Activated T-cell treated with anti-CD3 and anti-CD28 coated beads, Interleukin-2, amount 50 U/mL, for 24 hours (primary cell): ENCODE data around the gene ANGEL1.

Experiments
- DNase-seq: peaks from one replicate; pipeline ENCODE4 v3.0.0-alpha.2; 2020
- H3K27ac Mint-ChIP-seq: 2 replicates; pipeline ENCODE4 v1.8.0; 2020; ENCODE audit warnings: mild to moderate bottlenecking, mixed read lengths
- H3K27me3 Mint-ChIP-seq: 2 replicates; pipeline ENCODE4 v1.8.0; 2020; ENCODE audit warnings: mixed read lengths
- H3K36me3 Mint-ChIP-seq: 2 replicates; pipeline ENCODE4 v1.8.0; 2020; ENCODE audit warnings: low read depth, mixed read lengths
- H3K4me1 Mint-ChIP-seq: 2 replicates; pipeline ENCODE4 v1.8.0; 2020; ENCODE audit warnings: low read depth, mixed read lengths
- H3K4me3 Mint-ChIP-seq: 2 replicates; pipeline ENCODE4 v1.8.0; 2020; ENCODE audit warnings: mild to moderate bottlenecking, moderate library complexity, mixed read lengths
- H3K9me3 Mint-ChIP-seq: 2 replicates; pipeline ENCODE4 v1.8.0; 2020; ENCODE audit warnings: mixed read lengths

The ANGEL1 gene

DNA sequence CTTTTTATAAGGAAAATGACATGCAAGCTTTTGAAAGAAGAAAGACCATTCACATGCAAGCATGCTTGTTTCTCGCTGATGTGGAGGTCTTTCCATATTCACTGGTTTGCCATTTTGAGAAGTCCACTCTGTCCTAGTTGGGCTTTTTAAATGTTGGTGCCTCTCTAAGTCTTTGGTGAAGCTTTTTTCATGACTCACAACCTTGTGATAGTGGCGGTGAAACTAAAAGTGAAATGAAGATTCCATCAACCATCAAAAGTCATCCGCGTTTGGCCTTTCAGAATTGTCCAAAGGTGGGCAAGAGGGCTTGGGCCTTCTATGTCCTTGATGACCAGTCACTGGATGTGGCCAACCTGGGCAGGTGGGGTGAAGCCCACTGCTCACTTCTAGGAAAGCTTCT lies 17.9 kb upstream of the ANGEL1 start:
- Mint-ChIP-seq H3K4me1 (no peaks in the 10 kb centered on the region), H3K4me3 (no peak overlapping the region), H3K27ac (no peak overlapping the region), H3K36me3 (no peaks in the 10 kb centered on the region), H3K27me3 (peaks cover 4% of the 10 kb centered on the region), H3K9me3 (no peaks in the 10 kb centered on the region)
- DNase-seq, result no peak

GRCh38 chr14:76829650-76830421 lies 17.2 kb upstream of the ANGEL1 start:
- Mint-ChIP-seq H3K27ac (no peak overlapping the region), H3K4me1 (no peaks in the 10 kb centered on the region), H3K27me3 (peaks cover 4% of the 10 kb centered on the region), H3K36me3 (no peaks in the 10 kb centered on the region), H3K9me3 (no peaks in the 10 kb centered on the region), H3K4me3 (no peak overlapping the region)
- DNase-seq, result no peak

DNA sequence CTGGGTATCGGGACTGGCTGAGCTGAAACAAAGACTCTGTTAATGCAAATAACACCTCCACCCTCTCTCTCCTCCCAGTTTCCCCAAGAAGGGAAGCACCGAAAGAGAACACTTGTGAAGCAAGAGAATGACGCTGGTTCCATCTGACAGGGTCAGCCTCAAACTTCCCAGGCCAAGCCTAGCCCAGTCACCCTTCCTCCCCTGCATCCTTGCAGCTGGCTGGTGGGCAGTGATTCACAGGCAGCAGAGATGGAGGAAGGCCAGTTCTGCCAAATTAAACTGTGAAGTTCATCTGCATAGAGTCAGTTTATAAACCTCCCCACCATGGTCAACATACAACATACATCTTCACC lies 16.3 kb upstream of the ANGEL1 start:
- no peak overlapping the region for H3K4me3 Mint-ChIP-seq
- DNase-seq, result no peak

GRCh38 chr14:76828339-76829012 lies 15.8 kb upstream of the ANGEL1 start:
- H3K27ac Mint-ChIP-seq, result no peak overlapping the region
- H3K27me3 Mint-ChIP-seq, result peaks cover 2% of the 10 kb centered on the region
- H3K4me3 Mint-ChIP-seq, result no peak overlapping the region
- H3K4me1 Mint-ChIP-seq, result no peaks in the 10 kb centered on the region
- H3K9me3 Mint-ChIP-seq, result no peaks in the 10 kb centered on the region
- H3K36me3 Mint-ChIP-seq, result no peaks in the 10 kb centered on the region
- no peak for DNase-seq

More for the DNA sequence above, 16.3 kb upstream of the ANGEL1 start:
- Mint-ChIP-seq H3K9me3 (no peaks in the 10 kb centered on the region), H3K27ac (no peak overlapping the region), H3K36me3 (no peaks in the 10 kb centered on the region), H3K4me1 (no peaks in the 10 kb centered on the region), H3K27me3 (peaks cover 4% of the 10 kb centered on the region)

DNA sequence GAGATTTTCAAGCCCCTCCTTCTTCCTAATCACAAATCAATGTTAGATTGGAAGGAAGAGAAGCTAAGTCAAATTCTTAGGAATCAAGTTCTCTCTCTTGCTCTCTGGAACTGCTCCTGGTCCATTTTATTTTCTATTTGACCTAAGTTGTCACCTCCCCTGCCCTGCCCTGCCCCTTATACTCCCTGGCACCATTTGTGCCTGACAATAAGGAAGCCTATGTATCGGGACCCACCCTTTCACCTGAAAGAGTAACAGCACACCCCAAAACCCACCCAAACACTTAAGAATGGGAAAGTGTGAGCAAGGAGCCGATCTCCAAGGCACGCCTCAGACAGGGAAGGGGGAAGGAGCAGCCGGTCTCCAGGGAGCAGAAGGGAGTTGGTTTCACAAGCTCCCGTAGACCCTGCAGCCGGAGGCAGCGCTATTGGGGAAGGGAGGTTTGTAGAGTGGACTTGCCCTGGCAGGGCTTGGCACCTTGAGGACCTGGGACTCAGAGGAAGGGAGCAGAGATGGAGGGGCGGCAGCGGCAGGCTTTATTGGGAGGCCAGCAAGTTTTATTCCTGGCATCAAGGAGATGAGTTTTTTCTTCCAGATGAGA lies 15.1 kb upstream of the ANGEL1 start:
- H3K27ac Mint-ChIP-seq, result no peak overlapping the region
- H3K9me3 Mint-ChIP-seq, result no peaks in the 10 kb centered on the region
- no peaks in the 10 kb centered on the region for H3K27me3 Mint-ChIP-seq
- no peaks in the 10 kb centered on the region for H3K36me3 Mint-ChIP-seq
- DNase-seq, result no peak
- no peak overlapping the region for H3K4me3 Mint-ChIP-seq
- H3K4me1 Mint-ChIP-seq, result no peaks in the 10 kb centered on the region

DNA sequence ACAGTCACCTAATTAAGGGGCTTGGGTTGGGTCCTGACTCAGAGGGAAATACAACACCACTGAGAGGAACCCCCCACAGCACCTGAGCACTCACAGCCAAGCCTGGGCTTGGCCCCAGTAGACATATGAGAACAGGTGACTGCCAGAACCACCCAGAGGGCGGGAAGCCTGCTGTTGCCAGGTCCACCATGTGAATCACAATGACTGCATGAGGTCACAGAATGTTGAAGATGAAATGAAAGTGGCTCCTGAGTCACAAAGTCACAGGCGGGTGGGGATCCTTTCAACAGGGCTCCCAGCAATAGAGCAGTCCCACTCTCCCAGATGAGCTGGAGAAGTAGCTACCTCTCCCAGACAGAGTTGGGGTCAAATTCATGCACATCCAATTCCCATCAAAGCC lies 13.4 kb upstream of the ANGEL1 start, which contains the start of gene LRRC74A:
Gene LRRC74A (plus strand): TSS at position 287 of the 400 bp plus-strand sequence. CDS start 290 bp downstream, outside the sequence.
- H3K36me3 Mint-ChIP-seq, result no peaks in the 10 kb centered on the region
- H3K9me3 Mint-ChIP-seq, result no peaks in the 10 kb centered on the region
- H3K27ac Mint-ChIP-seq, result no peak within 1 kb of the TSS
- no peaks in the 10 kb centered on the region for H3K4me1 Mint-ChIP-seq
- DNase-seq, result no peak
- no peak within 1 kb of the TSS for H3K4me3 Mint-ChIP-seq
- H3K27me3 Mint-ChIP-seq, result no peaks in the 10 kb centered on the region

GRCh38 chr14:76820700-76821099 lies 8.0 kb upstream of the ANGEL1 start:
- H3K9me3 Mint-ChIP-seq, result no peaks in the 10 kb centered on the region
- DNase-seq, result no peak
- H3K27ac Mint-ChIP-seq, result peak overlapping the region; percentile 5
- no peak overlapping the region for H3K4me3 Mint-ChIP-seq
- no peaks in the 10 kb centered on the region for H3K4me1 Mint-ChIP-seq
- peaks cover 8% of the 10 kb centered on the region for H3K27me3 Mint-ChIP-seq
- H3K36me3 Mint-ChIP-seq, result no peaks in the 10 kb centered on the region

DNA sequence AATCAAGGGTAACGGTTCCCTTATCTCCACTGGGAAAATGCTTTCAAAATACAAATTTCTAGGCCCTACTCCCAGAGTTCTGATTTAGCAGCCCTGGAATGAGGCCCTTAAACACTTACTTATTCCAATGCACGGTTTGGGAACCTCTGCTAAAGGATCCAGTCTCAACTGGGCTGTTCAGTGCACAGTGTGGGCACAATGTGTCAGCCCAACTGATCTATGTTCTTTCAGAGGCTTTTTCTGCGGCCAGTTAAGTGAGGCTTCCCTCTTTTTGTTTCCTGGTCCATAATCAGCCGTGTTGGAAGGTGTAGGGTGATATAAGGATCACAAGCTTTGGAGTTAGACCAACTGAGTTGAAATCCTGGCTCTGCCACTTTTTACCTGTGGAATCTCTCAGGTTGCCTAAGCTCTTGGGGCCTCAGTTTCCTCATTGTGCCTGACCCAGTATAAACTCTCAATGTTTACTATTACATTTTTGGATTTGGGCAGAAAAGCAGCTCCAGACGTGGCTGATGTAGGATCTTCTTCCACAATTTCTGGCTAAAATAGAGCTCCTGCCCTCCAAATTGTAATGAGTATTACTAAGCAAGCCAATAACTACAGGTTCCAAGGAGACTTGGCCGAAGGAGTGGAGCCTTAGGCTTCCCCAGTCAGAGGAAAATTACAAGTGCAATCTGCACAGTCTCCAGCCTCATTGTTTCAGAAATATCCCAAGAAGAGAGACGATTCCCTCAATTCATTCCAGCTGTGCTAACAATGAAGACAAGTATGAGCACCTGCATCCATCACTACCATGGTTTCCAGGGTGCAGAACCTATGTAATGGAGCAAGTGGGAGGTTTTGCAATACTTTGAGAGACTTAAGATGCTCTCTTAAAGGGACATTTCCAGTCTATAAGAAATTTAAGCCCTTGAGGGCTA lies 2.3 kb upstream of the ANGEL1 start:
- no peak for DNase-seq
- Mint-ChIP-seq H3K27me3 (peaks cover 5% of the 10 kb centered on the region), H3K4me1 (peaks cover 21% of the 10 kb centered on the region), H3K9me3 (no peaks in the 10 kb centered on the region), H3K27ac (no peak overlapping the region), H3K36me3 (peaks cover 6% of the 10 kb centered on the region), H3K4me3 (no peak overlapping the region)

DNA sequence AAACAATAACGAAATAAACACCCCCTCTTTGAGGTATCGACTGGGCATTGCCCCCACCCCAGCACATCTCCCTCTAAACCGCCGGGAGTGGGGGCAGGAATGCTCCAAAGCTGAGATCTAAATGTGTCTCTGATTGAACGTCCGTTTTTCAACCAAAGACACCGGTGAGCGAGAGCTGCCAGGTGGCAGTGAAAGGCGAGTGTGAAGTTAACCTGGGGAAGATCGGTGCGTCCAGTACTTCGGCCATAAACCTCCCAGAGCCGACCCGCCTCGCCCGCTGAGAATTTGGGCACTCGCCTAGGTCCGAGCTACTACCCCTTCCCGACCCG lies 625 bp downstream of the ANGEL1 start:
- Mint-ChIP-seq H3K36me3 (peaks cover 32% of the 10 kb centered on the region), H3K9me3 (no peaks in the 10 kb centered on the region), H3K4me3 (peak overlapping the region; percentile 90), H3K27me3 (no peaks in the 10 kb centered on the region), H3K4me1 (peaks cover 32% of the 10 kb centered on the region), H3K27ac (peak overlapping the region; percentile 89)
- no peak for DNase-seq

DNA sequence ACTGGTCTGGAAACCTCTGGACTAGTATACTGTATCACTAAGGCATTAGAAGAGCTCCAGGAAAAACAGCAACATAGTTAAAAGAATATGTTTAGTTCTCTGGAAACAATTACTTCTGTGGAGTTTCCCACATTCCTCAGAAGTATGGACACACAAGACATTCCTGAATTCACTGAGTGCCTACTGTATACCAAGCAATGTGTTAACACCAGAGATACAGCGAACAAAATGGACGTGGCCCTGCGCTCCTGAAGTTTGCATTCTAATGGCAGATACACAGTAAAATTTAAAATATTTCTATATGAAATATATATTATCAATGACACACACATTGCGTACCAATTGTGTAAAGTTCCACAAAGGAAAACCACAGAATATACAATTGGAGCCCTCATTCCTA lies 1.1 kb downstream of the ANGEL1 start:
- Mint-ChIP-seq H3K4me1 (peaks cover 32% of the 10 kb centered on the region), H3K27me3 (no peaks in the 10 kb centered on the region), H3K36me3 (peaks cover 37% of the 10 kb centered on the region), H3K9me3 (no peaks in the 10 kb centered on the region), H3K4me3 (peak overlapping the region; percentile 90), H3K27ac (peak overlapping the region; percentile 89)
- no peak for DNase-seq

DNA sequence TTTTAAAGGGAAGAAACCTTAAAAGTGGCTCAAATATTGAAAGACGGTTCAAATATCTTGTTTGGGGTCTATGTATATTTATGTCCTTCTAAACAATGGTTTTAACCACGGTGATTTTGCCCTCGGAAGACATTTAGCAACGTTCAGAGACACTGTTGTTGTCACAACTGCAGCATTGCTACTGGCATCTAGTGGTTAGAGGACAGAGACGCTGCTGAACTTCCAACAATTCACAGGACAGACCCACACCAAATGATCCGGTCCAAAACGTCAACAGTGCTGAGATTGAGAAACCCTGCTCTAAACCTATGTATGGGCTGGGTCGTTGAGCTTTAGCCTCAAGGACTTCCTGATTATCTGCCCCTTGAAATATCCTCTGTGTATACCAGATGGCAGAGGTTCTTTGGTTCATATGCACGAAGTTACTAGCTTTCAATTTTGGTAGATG lies 1.7 kb downstream of the ANGEL1 start:
- Mint-ChIP-seq H3K36me3 (peaks cover 43% of the 10 kb centered on the region), H3K27me3 (no peaks in the 10 kb centered on the region), H3K4me1 (peaks cover 32% of the 10 kb centered on the region), H3K9me3 (no peaks in the 10 kb centered on the region), H3K27ac (peak overlapping the region; percentile 82), H3K4me3 (peak overlapping the region; percentile 90)
- no peak for DNase-seq

DNA sequence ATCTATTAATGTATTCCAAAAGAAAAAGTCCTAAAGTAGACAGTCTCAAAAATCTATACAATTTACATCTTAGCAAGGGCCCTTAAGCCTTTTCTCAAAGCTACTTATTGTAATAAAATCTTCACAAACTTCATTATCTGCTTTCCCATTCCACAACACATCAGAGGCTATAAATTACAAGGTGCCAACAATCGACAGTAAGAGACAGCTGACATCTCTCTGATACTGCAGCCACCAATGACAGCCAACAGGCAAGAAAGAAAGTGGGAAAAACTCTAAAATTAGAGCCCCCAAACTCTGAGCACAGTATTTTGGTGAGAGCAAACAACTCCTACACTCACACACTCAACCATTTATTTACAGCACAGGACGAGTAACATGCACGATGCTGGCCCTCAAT lies 2.2 kb downstream of the ANGEL1 start:
- Mint-ChIP-seq H3K4me3 (peak overlapping the region; percentile 90), H3K36me3 (peaks cover 48% of the 10 kb centered on the region), H3K4me1 (peaks cover 32% of the 10 kb centered on the region), H3K27ac (peak overlapping the region; percentile 82), H3K27me3 (no peaks in the 10 kb centered on the region), H3K9me3 (no peaks in the 10 kb centered on the region)
- no peak for DNase-seq

GRCh38 chr14:76808990-76809389 lies 3.7 kb downstream of the ANGEL1 start:
- Mint-ChIP-seq H3K36me3 (peaks cover 61% of the 10 kb centered on the region), H3K4me3 (no peak overlapping the region), H3K9me3 (no peaks in the 10 kb centered on the region), H3K27me3 (no peaks in the 10 kb centered on the region), H3K4me1 (peaks cover 32% of the 10 kb centered on the region), H3K27ac (no peak overlapping the region)
- no peak for DNase-seq

DNA sequence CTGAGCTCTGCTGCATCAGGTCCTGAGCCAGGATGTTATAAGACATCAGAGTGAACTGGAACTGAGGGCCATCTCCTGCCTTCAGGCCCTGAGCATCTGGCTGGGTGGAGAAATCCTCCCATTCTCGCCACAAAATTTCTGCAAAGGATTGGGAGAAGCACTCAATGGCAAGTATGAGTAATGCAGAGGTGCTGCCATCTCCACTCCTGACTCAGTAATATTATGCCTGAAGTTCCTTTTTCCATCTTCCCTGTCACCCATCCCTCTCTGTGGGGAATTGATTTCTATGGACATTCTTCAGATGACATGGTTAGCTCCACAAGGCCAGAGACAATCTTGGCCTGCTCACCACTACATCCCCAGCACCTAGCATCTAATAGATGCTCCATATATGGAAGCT lies 4.7 kb downstream of the ANGEL1 start:
- Mint-ChIP-seq H3K36me3 (peaks cover 71% of the 10 kb centered on the region), H3K27ac (no peak overlapping the region), H3K27me3 (no peaks in the 10 kb centered on the region), H3K4me3 (no peak overlapping the region), H3K4me1 (peaks cover 33% of the 10 kb centered on the region), H3K9me3 (no peaks in the 10 kb centered on the region)
- DNase-seq, result no peak
